Vagina (tissue), 2 donors: ENCODE measurements around the gene OR5H2. TPM values are rescaled to one million over a fixed set of nuclear protein-coding genes. Genes with fewer than 3 reads are reported as not detected.

Experiments
- DNase-seq, 2 donors: peaks; one replicate each; pipeline ENCODE4 v3.0.0-alpha.2; 2017; ENCODE audit errors: extremely low spot score in 2 of 2
- H3K27ac ChIP-seq: fragments of 200-600 bp; sonication (generic); one replicate; pipeline ENCODE4 v1.5.1; 2019
- H3K27me3 ChIP-seq: fragments of 200-600 bp; sonication (generic); one replicate; pipeline ENCODE4 v1.5.1; 2019
- H3K36me3 ChIP-seq, 2 donors: fragments of 200-600 bp; sonication (generic); one replicate each; pipeline ENCODE4 v1.5.1; 2017 to 2019
- H3K4me1 ChIP-seq: fragments of 200-600 bp; sonication (generic); one replicate; pipeline ENCODE4 v1.5.1; 2019
- H3K4me3 ChIP-seq, 2 donors: fragments of 200-600 bp; sonication (generic); 1 replicate in 1 of 2; 2 replicates in 1 of 2; pipeline ENCODE4 v1.5.1; 2016 to 2019
- H3K9me3 ChIP-seq: fragments of 200-600 bp; sonication (generic); one replicate; pipeline ENCODE4 v1.5.1; 2019
- CTCF ChIP-seq, 3 experiments: fragments of 450-650 bp in 2 of 3; fragments of 200-600 bp in 1 of 3; sonication (generic) in 1 of 3; IDR thresholded peaks; one replicate each; pipeline ENCODE4 v1.5.1; 2017 to 2019; ENCODE audit warnings: antibody characterized with exemption in 3 of 3, mild to moderate bottlenecking in 2 of 3, moderate library complexity in 2 of 3
- POLR2A ChIP-seq, 2 donors: fragments of 450-650 bp; IDR thresholded peaks; one replicate each; pipeline ENCODE4 v1.6.1; 2017; ENCODE audit warnings: antibody characterized with exemption in 2 of 2, mild to moderate bottlenecking in 2 of 2, moderate library complexity in 2 of 2
- POLR2AphosphoS5 ChIP-seq, 2 donors: sonication (generic); formaldehyde crosslinking; IDR thresholded peaks; one replicate each; pipeline ENCODE4 v1.9.0; 2017; ENCODE audit warnings: antibody characterized with exemption in 2 of 2, mild to moderate bottlenecking in 2 of 2, low read depth in 1 of 2; ENCODE audit not compliant: insufficient read depth in 1 of 2
- intact Hi-C: fragments of 100-400 bp; cut with DNase I; formaldehyde crosslinking; loops from one replicate; pipeline ENCODE4 v1.15.1; 2023
- total RNA-seq: library from RNA; depleted of rRNA; stranded (reverse); fragments of >200 nt; gene quantifications from one replicate; pipeline ENCODE4 v1.2.3, GENCODE V29; 2016

The OR5H2 gene
- total RNA-seq, 1 donor from 2014 or later, result not detected

- no peaks in the 10 kb centered on the region for H3K36me3 ChIP-seq
- H3K4me3 ChIP-seq, result no peak overlapping the region
- no peak overlapping the region for H3K27ac ChIP-seq
- no peaks in the 10 kb centered on the region for H3K27me3 ChIP-seq
- no peaks in the 10 kb centered on the region for H3K4me1 ChIP-seq
- intact Hi-C loops, result no loop called here
- no peaks in the 10 kb centered on the region for H3K9me3 ChIP-seq
- DNase-seq, result no peak
- TF ChIP-seq POLR2A (IDR thresholded peaks at IDR 0.05), result no peak
- TF ChIP-seq POLR2AphosphoS5 (IDR thresholded peaks at IDR 0.05; ENCODE audit: insufficient read depth in 1 of 2, low read depth in 1 of 2), result no peak
- TF ChIP-seq CTCF (IDR thresholded peaks at IDR 0.05), result no peak
These were observed 46.6 kb downstream of the OR5H2 start for GRCh38 chr3:98328933-98329332.

- Histone ChIP-seq H3K27ac (no peak overlapping the region), H3K36me3 (no peaks in the 10 kb centered on the region), H3K27me3 (no peaks in the 10 kb centered on the region), H3K4me1 (no peaks in the 10 kb centered on the region), H3K9me3 (no peaks in the 10 kb centered on the region), H3K4me3 (no peak overlapping the region)
- no peak for DNase-seq
- TF ChIP-seq POLR2AphosphoS5 (IDR thresholded peaks at IDR 0.05; ENCODE audit: insufficient read depth in 1 of 2, low read depth in 1 of 2) (no peak), CTCF (IDR thresholded peaks at IDR 0.05) (peak in 2 of 3 experiments; percentile 32 to 52), POLR2A (IDR thresholded peaks at IDR 0.05) (no peak)
- intact Hi-C loops, result no loop called here
These were observed 47.3 kb downstream of the OR5H2 start for GRCh38 chr3:98329392-98330124.

GRCh38 chr3:98331329-98331728 lies 49.0 kb downstream of the OR5H2 start:
- no peaks in the 10 kb centered on the region for H3K27me3 ChIP-seq
- no peaks in the 10 kb centered on the region for H3K36me3 ChIP-seq
- no peak overlapping the region for H3K27ac ChIP-seq
- no peaks in the 10 kb centered on the region for H3K9me3 ChIP-seq
- no peak for DNase-seq
- no peak for TF ChIP-seq POLR2AphosphoS5 (IDR thresholded peaks at IDR 0.05; ENCODE audit: insufficient read depth in 1 of 2, low read depth in 1 of 2)
- no peak for TF ChIP-seq CTCF (IDR thresholded peaks at IDR 0.05)
- TF ChIP-seq POLR2A (IDR thresholded peaks at IDR 0.05), result no peak
- no peaks in the 10 kb centered on the region for H3K4me1 ChIP-seq
- intact Hi-C loops, result no loop called here
- no peak overlapping the region for H3K4me3 ChIP-seq

Other genes with a start within 250 kb of the OR5H2 start
- not detected for gene GABRR3, start 247.2 kb upstream of the OR5H2 start, total RNA-seq
- not detected for gene OR5AC2, start 195.3 kb upstream of the OR5H2 start, total RNA-seq
- not detected for gene OR5H1, start 151.8 kb upstream of the OR5H2 start, total RNA-seq
- gene OR5H14, start 135.0 kb upstream of the OR5H2 start, total RNA-seq, result not detected
- not detected for gene OR5H15, start 115.8 kb upstream of the OR5H2 start, total RNA-seq
- gene OR5H6, start 18.3 kb upstream of the OR5H2 start, total RNA-seq, result not detected
- not detected for gene OR5K4, start 71.3 kb downstream of the OR5H2 start, total RNA-seq
- gene OR5K3, start 108.2 kb downstream of the OR5H2 start, total RNA-seq, result not detected
- gene OR5K1, start 180.7 kb downstream of the OR5H2 start, total RNA-seq, result not detected
- gene OR5K2, start 215.2 kb downstream of the OR5H2 start, total RNA-seq, result not detected
- 158 TPM for gene CLDND1, start 240.4 kb downstream of the OR5H2 start, total RNA-seq
- gene GPR15, start 249.5 kb downstream of the OR5H2 start, total RNA-seq, result 1.2 TPM